ENCODE results near the gene ZNF644.

- TF ChIP-seq CTCF (IDR thresholded peaks at IDR 0.05; ENCODE audit: low read length) (no peak), EZH2 (IDR thresholded peaks at IDR 0.05; ENCODE audit: borderline replicate concordance, low read length) (no peak)
Measured at GRCh38 chr1:91065337-91065736, 43.5 kb upstream of the ZNF644 start.
